GM11168 (cell line): ENCODE measurements around the gene ANKRD6.
"Not testable (repeated sequence)": the region's sequence is repeated elsewhere in the genome, so short reads cannot be mapped to it uniquely, and the experiment has no call there.

Experiments
- in situ Hi-C: fragments of 300-500 bp; cut with MboI; formaldehyde crosslinking; loops from one replicate; pipeline ENCODE4 v1.12.0; 2022; ENCODE audit warnings: low sequenced_read_pairs; ENCODE audit not compliant: unreplicated experiment

ANKRD6 gene

DNA sequence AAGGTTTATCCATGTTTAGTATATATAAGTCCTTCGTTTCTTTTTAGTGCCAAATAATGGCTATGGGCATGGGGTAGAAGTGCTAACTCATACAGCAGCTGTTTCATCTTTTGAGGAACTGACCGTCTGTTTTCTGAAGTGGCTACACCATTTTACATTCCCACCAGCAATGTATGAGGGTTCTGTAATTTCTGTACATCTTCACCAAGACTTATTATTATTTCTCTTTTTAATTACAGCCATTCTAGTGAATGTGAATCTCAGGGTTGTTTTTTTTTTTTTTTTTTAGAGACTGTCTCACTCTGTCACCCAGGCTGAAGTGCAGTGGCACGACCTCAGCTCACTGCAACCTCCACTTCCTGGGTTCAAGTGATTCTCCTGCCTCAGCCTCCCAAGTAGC is 203.5 kb downstream of the ANKRD6 start:
- in situ Hi-C loops, result not testable (repeated sequence)

DNA sequence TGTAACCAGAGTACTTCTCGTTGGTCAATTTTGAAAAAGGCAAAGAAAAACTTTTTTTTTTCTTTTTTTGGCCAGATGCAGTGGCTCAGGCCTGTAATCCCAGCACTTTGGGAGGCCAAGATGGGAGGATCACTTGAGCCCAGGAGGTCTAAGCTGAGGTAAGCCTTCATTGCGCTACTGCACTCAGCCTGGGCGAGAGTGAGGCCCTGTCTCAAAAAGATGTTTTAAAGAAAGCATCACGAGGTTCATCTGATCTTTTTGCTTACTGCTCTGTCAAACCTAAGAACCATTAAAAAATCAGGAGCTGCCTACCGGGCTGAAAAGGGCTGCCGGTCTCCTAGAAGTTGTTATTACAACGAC is 205.0 kb downstream of the ANKRD6 start:
- in situ Hi-C loops, result no loop called here

GRCh38 chr6:89638320-89639195 is 205.6 kb downstream of the ANKRD6 start, which contains the start of gene LYRM2:
TSS of gene LYRM2 (minus strand) at chr6:89638747. CDS start at chr6:89638716, 31 bp downstream.
- in situ Hi-C loops, result no loop called here

DNA sequence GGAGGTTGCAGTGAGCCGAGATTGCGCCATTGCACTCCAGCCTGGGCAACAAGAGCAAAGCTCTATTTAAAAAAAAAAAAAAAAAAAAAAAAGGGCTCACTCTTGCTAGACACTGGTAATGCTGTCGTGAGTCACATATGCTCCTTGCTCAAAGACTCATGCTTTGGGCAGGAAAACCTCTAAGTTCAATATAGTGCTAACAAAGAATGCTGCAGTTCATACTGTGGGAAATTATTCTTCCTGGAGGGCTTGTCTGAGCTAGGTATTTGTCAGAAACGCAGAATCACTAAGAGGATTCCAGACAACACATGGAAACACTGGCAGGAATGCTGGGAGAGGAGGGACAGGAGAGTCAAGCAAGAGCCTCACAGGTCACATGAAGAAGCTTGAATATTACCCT is 207.9 kb downstream of the ANKRD6 start:
- in situ Hi-C loops, result no loop called here

GRCh38 chr6:89641581-89641980 is 208.6 kb downstream of the ANKRD6 start:
- in situ Hi-C loops, result not testable (repeated sequence)

DNA sequence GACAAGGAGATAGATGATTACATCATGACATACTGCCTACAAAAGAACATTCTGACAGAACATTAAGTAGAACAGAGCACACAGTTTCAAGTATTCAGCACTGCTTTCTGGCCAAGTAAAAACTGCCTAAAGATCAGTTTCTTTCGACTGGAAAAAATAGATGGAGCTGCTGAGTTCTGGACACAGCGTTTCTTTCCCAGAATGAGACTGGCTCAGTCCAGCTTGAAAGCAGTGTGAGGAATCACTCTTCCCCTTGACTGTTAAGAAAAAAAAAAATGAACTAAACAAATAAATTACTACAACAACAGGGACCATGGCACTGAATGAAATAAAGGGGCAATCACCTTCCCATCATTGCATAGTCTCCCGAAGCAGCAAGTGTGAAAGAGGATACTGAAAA is 210.0 kb downstream of the ANKRD6 start:
- in situ Hi-C loops, result no loop called here

GRCh38 chr6:89643406-89643805 is 210.5 kb downstream of the ANKRD6 start:
- in situ Hi-C loops, result no loop called here

GRCh38 chr6:89644864-89645263 is 211.9 kb downstream of the ANKRD6 start:
- in situ Hi-C loops, result no loop called here

DNA sequence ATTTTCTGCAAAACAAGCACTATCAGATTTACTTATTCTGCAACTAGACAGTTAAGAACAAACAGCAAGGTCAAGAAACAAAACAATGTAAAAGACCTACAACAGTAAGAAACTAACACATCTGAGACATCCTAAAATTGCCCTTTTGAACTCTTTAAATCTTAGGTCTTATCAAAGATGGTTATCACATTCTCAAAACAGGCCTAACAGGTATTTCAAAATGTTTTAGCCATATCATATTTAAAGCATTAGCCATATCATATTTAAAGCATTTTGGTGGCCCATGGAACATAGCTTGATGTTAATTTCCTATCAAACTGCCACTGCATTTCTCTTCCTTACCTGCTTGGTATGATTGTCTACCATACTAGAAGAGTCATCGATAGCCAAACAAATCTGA is 216.7 kb downstream of the ANKRD6 start:
- in situ Hi-C loops, result no loop called here

GRCh38 chr6:89650579-89650978 is 217.6 kb downstream of the ANKRD6 start:
- in situ Hi-C loops, result no loop called here

DNA sequence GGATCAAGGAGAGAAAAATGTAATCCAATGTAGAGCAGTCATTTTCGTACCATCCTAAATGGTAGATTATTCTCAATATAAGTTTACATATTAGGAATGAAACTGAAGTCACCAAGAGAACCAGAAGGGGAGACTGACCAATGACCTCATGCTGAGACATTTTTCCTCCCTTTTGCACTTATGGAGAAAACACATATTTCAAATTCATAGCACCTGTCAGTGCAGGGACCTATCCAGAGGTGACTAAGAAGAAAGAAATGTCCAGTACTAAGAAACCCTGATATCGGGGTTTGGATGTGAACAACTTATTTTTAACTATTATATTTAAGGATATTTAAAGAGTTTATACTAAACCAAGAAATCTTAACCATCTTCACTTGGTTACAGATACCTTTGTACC is 222.2 kb downstream of the ANKRD6 start:
- in situ Hi-C loops, result no loop called here

GRCh38 chr6:89657445-89658158 is 224.7 kb downstream of the ANKRD6 start:
- in situ Hi-C loops, result no loop called here

DNA sequence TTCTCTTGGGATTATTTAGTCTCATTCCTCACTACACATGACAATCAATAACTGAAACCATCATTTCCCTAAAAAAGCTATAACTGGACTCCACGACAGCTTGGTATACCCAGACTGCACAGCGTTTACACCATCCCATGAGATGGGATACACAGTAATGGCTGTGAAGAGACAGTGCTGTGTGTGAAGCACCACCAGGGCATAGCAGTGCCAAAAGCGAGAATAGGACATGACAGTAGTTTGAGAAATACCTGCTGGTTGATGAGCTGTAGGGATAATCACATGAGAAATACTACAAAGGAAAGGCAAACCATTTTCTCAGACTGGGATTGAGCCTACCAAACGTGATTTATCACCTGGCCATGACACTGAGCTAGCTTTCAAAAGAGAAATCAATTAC is 228.0 kb downstream of the ANKRD6 start:
- in situ Hi-C loops, result no loop called here

DNA sequence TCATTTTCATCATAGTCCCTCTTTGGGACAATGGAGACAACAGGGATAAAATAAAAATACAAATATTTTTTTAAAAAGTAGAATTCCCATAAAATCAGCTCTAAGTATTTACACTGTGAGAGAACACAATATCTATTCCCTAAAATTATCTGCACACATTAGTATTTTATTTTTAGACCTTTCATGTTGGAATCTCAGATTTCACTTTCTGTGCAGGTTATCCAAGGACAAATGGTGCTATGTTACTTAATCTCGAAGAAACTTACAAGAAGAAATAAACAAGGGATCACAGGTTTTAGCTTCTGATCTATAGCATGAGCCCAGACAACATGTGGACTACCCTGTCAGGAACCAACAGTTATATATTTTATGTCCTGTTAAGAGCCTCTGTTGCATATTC is 228.6 kb downstream of the ANKRD6 start:
- in situ Hi-C loops, result no loop called here

- in situ Hi-C loops, result no loop called here
Observed at GRCh38 chr6:89662659-89663223, 229.8 kb downstream of the ANKRD6 start.

DNA sequence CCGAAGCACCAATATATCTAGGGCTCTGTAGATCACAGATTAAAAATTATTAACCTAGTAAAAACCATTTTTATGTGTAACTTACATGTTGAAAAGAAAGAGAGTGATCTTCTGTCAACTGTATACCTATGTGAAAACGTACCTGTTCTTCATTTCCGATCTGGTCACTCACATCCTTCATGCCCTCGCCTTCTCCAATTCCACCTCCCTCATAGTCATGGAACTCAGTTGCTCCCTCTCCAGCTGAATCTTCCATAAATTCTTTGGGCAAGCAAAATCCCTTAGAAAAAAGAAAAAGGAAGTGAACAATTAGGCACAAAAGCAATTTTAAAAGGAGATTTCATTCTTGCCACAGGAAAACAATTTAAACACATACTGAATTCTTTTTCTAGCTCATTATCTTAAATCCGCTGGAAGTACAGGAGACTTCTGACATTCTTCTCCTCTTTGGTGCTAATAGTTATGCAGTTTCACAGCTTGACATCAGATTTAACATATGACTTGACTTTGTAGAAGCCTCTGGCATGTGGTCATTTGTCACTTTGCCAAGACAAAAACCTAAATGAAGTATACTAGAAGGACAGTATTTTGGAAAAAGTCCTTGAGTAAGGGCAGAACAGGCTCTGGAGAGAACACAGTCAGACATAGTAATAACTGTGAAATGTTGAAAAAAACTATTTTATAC is 235.1 kb downstream of the ANKRD6 start:
- in situ Hi-C loops, result no loop called here

DNA sequence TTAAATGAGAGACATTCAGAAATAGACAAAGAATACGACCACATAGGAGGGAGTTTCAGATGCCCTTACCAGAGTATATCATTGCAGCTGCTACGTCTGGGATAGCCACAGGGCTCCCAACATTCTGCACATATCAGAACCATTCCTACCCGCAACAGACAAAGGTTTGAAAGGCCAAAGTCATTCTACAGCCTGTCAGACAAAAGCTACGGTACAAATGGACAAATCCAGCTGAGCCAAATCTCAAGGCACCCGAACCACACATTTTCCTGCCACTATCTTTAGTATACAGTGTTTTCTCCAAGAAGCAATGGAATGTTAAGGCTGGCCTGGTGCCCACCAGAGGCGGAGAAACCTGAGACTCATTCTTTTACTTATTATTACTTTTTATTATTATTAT is 236.1 kb downstream of the ANKRD6 start:
- in situ Hi-C loops, result no loop called here

DNA sequence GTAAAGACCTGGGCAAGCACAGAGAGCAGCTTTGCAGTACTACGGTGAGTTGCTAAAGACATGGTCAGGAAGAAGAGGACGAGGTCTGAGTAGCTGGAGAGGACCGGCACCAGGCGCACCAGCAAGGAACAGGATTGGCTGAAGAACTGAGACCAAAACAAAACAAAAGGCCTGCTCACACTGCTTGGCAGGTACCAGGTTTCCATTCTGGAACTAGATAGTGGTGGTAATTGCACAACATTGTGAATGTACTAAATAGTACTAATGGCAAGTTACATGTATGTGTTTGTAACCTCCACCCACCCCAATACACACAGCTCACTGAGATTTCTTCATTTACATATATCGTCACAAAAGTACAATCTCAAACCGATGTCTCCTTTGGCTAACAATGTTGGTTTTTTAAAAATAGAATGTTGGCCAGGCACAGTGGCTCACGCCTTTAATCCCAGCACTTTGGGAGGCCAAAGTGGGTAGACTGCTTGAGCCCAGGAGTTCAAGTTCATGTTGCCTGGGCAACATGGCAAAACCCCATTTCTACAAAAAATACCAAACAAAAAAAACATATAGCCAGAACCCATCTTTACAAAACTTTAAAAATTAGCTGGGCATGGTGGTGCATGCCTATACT is 238.1 kb downstream of the ANKRD6 start:
- in situ Hi-C loops, result no loop called here

GRCh38 chr6:89675949-89676748 is 243.2 kb downstream of the ANKRD6 start:
- in situ Hi-C loops, result no loop called here
